Prostate gland (tissue), 2 donors: ENCODE results near the gene GPR17. TPM values are rescaled to one million over a fixed set of nuclear protein-coding genes. Genes with fewer than 3 reads are reported as not detected.

Experiments used
- DNase-seq: peaks from one replicate; pipeline ENCODE4 v3.0.0-alpha.2; 2019; ENCODE audit warnings: low spot score
- H3K27ac ChIP-seq, 2 donors: fragments of 200-600 bp; sonication (generic); 2 replicates each; pipeline ENCODE4 v1.5.1; 2017 to 2019
- H3K27me3 ChIP-seq: fragments of 200-600 bp; sonication (generic); replicated peaks from 2 replicates; pipeline ENCODE4 v1.5.1; 2019; ENCODE audit not compliant: insufficient read depth
- H3K36me3 ChIP-seq, 2 donors: fragments of 200-600 bp; sonication (generic); 1 replicate in 1 of 2; 2 replicates in 1 of 2; pipeline versions ENCODE4 v1.5.1 to v1.8.1; 2017 to 2019
- H3K4me1 ChIP-seq: fragments of 200-600 bp; sonication (generic); replicated peaks from 2 replicates; pipeline ENCODE4 v1.5.1; 2019
- H3K4me3 ChIP-seq, 2 donors: fragments of 200-600 bp; sonication (generic); 2 replicates each; pipeline ENCODE4 v1.5.1; 2017 to 2019
- H3K9me3 ChIP-seq: fragments of 200-600 bp; sonication (generic); 2 replicates; pipeline ENCODE4 v1.5.1; 2017
- POLR2A ChIP-seq: fragments of 450-650 bp; IDR thresholded peaks from one replicate; pipeline ENCODE4 v1.6.1; 2016; ENCODE audit warnings: antibody characterized with exemption, mild to moderate bottlenecking
- POLR2AphosphoS5 ChIP-seq: sonication (generic); formaldehyde crosslinking; IDR thresholded peaks from one replicate; pipeline ENCODE4 v1.6.1; 2017; ENCODE audit warnings: antibody characterized with exemption
- WGBS: methylation state at CpG from one replicate; pipeline ENCODE4 v1.1.5; 2018; 5-methylcytosine and 5-hydroxymethylcytosine counted together
- intact Hi-C: fragments of 100-400 bp; cut with DNase I; formaldehyde crosslinking; loops from one replicate; pipeline ENCODE4 v1.14.2; 2022
- total RNA-seq, 2 donors: library from RNA; depleted of rRNA; stranded (reverse); fragments of >200 nt; gene quantifications; one replicate each; pipeline ENCODE4 v1.1.0, GENCODE V29; 2016
- TF ChIP-seq, protein P1 (sequence below), 4 experiments: fragments of 200-600 bp in 2 of 4; fragments of 450-650 bp in 2 of 4; sonication (generic) in 2 of 4; IDR thresholded peaks; 1 replicate in 3 of 4; 2 replicates in 1 of 4; pipeline ENCODE4 v1.5.1; 2016 to 2019; ENCODE audit warnings: antibody characterized with exemption in 4 of 4, mild to moderate bottlenecking in 2 of 4, moderate library complexity in 2 of 4

Gene GPR17
- total RNA-seq, 2 donors from 2014 or later = not detected

DNA sequence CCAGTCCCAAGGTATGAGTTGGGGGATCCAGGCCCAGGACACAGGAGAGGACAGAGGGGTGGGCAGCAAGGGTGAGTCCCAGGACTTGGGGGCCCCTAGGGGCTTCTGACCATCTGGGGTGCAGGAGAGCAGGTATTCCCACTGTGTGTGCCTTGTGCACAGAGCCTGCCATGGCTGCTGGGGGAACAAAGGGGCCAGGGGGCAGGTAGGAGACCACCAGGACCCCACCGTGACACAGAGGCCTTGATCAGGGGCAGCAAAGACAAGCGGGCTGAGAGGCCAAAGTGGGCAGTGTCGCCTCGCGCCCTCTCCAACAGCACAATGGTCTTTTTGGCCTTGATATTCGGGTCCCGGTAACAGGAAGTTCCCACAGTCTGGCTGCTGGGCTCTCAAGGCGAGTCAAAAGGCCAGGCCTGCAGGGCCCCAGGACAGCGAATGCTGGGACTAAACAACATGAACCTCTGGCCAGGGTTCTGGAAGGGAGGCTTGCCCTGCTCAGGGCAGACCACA lies 12.3 kb upstream of the GPR17 start:
- intact Hi-C loops = no loop called here
- Histone ChIP-seq H3K4me1 (no peaks in the 10 kb centered on the region), H3K9me3 (no peaks in the 10 kb centered on the region), H3K27ac (no peak overlapping the region), H3K4me3 (no peak overlapping the region), H3K27me3 (no peaks in the 10 kb centered on the region), H3K36me3 (no peaks in the 10 kb centered on the region)
- whole genome bisulfite sequencing = 93% methylated on average over 9 of the region's 9 CpGs
- TF ChIP-seq POLR2A = no peak
- TF ChIP-seq, protein P1, sequence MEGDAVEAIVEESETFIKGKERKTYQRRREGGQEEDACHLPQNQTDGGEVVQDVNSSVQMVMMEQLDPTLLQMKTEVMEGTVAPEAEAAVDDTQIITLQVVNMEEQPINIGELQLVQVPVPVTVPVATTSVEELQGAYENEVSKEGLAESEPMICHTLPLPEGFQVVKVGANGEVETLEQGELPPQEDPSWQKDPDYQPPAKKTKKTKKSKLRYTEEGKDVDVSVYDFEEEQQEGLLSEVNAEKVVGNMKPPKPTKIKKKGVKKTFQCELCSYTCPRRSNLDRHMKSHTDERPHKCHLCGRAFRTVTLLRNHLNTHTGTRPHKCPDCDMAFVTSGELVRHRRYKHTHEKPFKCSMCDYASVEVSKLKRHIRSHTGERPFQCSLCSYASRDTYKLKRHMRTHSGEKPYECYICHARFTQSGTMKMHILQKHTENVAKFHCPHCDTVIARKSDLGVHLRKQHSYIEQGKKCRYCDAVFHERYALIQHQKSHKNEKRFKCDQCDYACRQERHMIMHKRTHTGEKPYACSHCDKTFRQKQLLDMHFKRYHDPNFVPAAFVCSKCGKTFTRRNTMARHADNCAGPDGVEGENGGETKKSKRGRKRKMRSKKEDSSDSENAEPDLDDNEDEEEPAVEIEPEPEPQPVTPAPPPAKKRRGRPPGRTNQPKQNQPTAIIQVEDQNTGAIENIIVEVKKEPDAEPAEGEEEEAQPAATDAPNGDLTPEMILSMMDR (IDR thresholded peaks at IDR 0.05) = no peak
- no peak for TF ChIP-seq POLR2AphosphoS5
- DNase-seq = no peak

DNA sequence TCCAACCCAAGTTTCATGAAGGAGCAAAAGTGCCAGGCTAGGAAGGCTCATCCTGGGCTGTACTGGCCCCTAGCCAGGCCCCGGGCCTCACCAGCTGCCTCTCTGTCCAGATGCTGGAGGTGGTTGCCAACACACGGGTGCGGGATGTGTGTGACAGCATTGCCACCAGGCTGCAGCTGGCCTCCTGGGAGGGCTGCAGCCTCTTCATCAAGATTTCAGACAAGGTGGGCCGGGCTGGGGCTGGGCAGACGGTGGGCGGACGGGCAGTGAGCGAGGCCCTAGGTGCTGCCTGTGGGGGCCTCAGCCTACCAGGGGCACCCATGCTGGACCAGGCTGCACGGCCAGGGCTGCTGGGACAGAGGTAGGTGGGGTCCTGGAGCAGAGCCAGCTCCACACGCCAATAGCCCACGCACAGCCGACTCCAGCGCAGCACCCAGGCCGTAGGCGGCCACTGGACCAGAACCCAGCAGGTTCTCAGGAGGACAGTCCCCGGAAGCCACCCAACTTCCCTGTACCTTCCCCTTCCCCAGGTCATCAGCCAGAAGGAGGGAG lies 11.8 kb upstream of the GPR17 start:
- Histone ChIP-seq H3K9me3 (no peaks in the 10 kb centered on the region), H3K27ac (no peak overlapping the region), H3K4me1 (no peaks in the 10 kb centered on the region), H3K4me3 (no peak overlapping the region), H3K36me3 (no peaks in the 10 kb centered on the region), H3K27me3 (no peaks in the 10 kb centered on the region)
- TF ChIP-seq POLR2A = no peak
- TF ChIP-seq, protein P1 (IDR thresholded peaks at IDR 0.05) = no peak
- TF ChIP-seq POLR2AphosphoS5 = no peak
- 76% methylated on average over 16 of the region's 16 CpGs for WGBS
- intact Hi-C loops = no loop called here
- no peak for DNase-seq

DNA sequence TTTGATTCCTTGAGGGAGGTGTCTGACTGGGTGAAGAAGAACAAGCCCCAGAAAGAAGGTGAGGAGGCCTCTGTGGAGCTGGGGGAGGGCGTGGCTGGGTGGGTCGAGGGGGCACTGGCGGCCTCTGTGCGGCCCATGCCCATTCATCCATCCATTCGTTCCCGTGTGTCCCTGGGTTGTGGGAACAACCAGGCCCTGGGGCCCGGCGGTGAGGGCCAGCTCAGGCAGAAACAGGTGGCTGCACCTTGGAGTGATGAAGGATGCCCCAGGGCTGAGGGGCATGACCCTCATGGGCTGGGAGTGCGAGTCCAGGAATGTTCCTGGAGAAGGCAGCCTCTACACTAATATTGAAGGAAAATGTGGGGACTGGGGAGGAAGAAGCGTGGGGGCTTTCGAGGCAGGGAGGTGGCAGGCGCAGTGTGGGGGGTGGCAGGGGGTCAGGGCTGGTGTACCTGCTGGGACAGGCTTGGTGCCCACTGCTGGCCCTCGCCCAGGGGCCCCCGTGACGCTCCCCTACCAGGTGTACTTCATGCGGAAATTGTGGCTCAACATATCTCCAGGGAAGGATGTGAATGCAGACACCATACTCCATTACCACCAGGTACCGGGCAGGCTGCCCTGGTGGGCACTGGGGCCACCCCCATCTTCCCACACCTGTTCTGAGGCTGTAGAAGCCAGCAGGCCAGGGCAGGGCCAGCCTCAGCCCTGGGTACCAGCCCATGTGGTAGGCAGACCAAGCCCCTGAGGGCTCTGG lies 11.2 kb upstream of the GPR17 start:
- Histone ChIP-seq H3K27ac (no peak overlapping the region), H3K4me1 (no peaks in the 10 kb centered on the region), H3K27me3 (no peaks in the 10 kb centered on the region), H3K9me3 (no peaks in the 10 kb centered on the region), H3K4me3 (no peak overlapping the region), H3K36me3 (no peaks in the 10 kb centered on the region)
- WGBS = 89% methylated on average over 17 of the region's 17 CpGs
- no peak for DNase-seq
- intact Hi-C loops = no loop called here
- TF ChIP-seq POLR2A (no peak), POLR2AphosphoS5 (no peak)
- TF ChIP-seq, protein P1 (IDR thresholded peaks at IDR 0.05) = no peak

DNA sequence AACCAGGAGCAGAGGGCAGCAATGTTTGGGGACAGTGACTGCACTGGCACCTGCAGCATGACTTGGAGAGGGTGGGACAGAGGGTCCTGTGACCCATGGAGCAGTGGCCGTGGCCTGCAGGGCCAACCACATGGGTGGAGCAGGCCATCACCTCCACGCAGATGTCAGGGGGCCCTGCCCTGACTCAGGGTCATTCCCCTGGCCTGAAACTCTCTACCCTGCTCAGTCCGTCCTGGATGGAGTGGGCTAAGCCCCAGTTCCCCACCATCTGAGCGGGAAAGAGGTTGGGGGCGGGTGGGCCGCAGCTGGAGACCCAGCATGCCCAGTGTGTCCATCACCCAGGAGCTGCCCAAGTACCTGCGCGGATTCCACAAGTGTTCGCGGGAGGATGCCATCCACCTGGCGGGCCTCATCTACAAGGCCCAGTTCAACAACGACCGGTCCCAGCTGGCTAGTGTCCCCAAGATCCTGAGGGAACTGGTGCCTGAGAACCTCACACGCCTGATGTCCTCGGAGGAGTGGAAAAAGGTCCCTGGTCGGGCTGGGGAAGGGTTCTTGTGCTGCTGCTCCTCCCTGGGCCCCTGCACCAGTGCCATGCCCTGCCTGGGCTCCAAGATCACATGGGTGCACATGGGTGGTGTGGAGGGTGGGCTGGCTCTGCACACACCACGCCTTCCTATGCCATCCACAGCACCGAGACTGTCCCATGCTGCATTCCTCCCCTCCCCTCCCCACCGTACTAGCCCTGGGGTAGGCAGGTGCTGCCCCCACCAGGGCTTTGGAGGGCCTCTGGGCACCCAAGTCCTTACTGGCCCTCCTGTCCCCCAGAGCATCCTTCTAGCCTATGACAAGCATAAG lies 10.3 kb upstream of the GPR17 start:
- 91% methylated on average over 18 of the region's 19 CpGs for WGBS
- Histone ChIP-seq H3K9me3 (no peaks in the 10 kb centered on the region), H3K4me1 (no peaks in the 10 kb centered on the region), H3K36me3 (no peaks in the 10 kb centered on the region), H3K27ac (no peak overlapping the region), H3K4me3 (no peak overlapping the region), H3K27me3 (no peaks in the 10 kb centered on the region)
- TF ChIP-seq, protein P1 (IDR thresholded peaks at IDR 0.05) = no peak
- TF ChIP-seq POLR2AphosphoS5 (no peak), POLR2A (no peak)
- no peak for DNase-seq
- intact Hi-C loops = no loop called here
